H1 (cell line): ENCODE measurements around the gene C11orf98. TPM values are rescaled to one million over a fixed set of nuclear protein-coding genes. Genes with fewer than 3 reads are reported as not detected.

ENCODE experiments used
- CTCF ChIA-PET: fragments of 300-600 bp; sonication (Branson Sonifier 250); formaldehyde crosslinking; loops from one replicate; lab custom pipeline; 2021; ENCODE audit not compliant: partially characterized antibody; lab: Charles Lee
- POLR2A ChIA-PET: fragments of 300-600 bp; sonication (Branson Sonifier 250); formaldehyde crosslinking; loops from one replicate; lab custom pipeline; 2021; ENCODE audit warnings: inconsistent platforms; ENCODE audit not compliant: partially characterized antibody; lab: Charles Lee
- DNase-seq, 2 experiments: peaks; one replicate each; pipeline versions ENCODE4 v3.0.0 to v3.0.0-alpha.2; 2010 to 2022; ENCODE audit warnings: low spot score in 2 of 2, low read depth in 1 of 2, mixed read lengths in 1 of 2
- FAIRE-seq: peaks from 2 replicates; lab custom pipeline; 2011; peaks lifted over from hg19 to GRCh38; lab: Jason Lieb, UNC
- H2AFZ ChIP-seq: 2 replicates; pipeline ENCODE4 v1.8.1; 2012; ENCODE audit warnings: low read length, inconsistent platforms
- H2AK5ac ChIP-seq: 2 replicates; pipeline ENCODE4 v1.6.1; 2013; ENCODE audit warnings: low read depth, low read length
- H2BK120ac ChIP-seq: replicated peaks from 2 replicates; pipeline ENCODE3; 2013; ENCODE audit warnings: low read depth, low read length, inconsistent platforms
- H2BK12ac ChIP-seq: 2 replicates; pipeline ENCODE4 v1.6.1; 2013; ENCODE audit warnings: low read depth, low read length
- H2BK15ac ChIP-seq: 2 replicates; pipeline ENCODE4 v1.6.1; 2013; ENCODE audit warnings: low read length
- H2BK20ac ChIP-seq: 2 replicates; pipeline ENCODE4 v1.6.1; 2013; ENCODE audit warnings: low read length
- H2BK5ac ChIP-seq: 2 replicates; pipeline ENCODE4 v1.6.1; 2013; ENCODE audit warnings: low read depth, low read length
- H3K14ac ChIP-seq: 2 replicates; pipeline ENCODE4 v1.6.1; 2013; ENCODE audit warnings: inconsistent platforms; ENCODE audit not compliant: insufficient read length
- H3K18ac ChIP-seq: 2 replicates; pipeline ENCODE4 v1.6.1; 2013; ENCODE audit warnings: low read length; ENCODE audit errors: extremely low read depth
- H3K23ac ChIP-seq: 2 replicates; pipeline ENCODE4 v1.6.1; 2013; ENCODE audit warnings: inconsistent platforms; ENCODE audit not compliant: insufficient read length
- H3K23me2 ChIP-seq: 2 replicates; pipeline ENCODE4 v1.6.1; 2013; ENCODE audit warnings: low read depth, low read length
- H3K27ac ChIP-seq: 2 replicates; pipeline ENCODE4 v1.6.1; 2011; ENCODE audit warnings: low read depth, low read length, inconsistent platforms
- H3K27me3 ChIP-seq, 4 experiments: replicated peaks in 1 of 4; 1 replicate in 1 of 4; 2 replicates in 3 of 4; pipeline versions ENCODE4 v1.6.1 to v1.8.1; 2011 to 2013; ENCODE audit warnings: low read length in 3 of 4, mild to moderate bottlenecking in 3 of 4, inconsistent platforms in 2 of 4, mixed read lengths in 2 of 4, moderate library complexity in 1 of 4; ENCODE audit not compliant: control insufficient read depth in 3 of 4, insufficient read depth in 3 of 4; ENCODE audit errors: extremely low read depth in 1 of 4
- H3K36me3 ChIP-seq, 4 experiments: 2 replicates each; pipeline versions ENCODE4 v1.6.1 to v1.8.1; 2011 to 2013; ENCODE audit warnings: mild to moderate bottlenecking in 4 of 4, low read length in 3 of 4, moderate library complexity in 2 of 4, control low read depth in 1 of 4, inconsistent platforms in 1 of 4; ENCODE audit not compliant: insufficient read depth in 4 of 4, control insufficient read depth in 2 of 4
- H3K4ac ChIP-seq: replicated peaks from 2 replicates; pipeline ENCODE3; 2013; ENCODE audit warnings: low read length, low read depth, mixed read lengths, inconsistent platforms; ENCODE audit not compliant: insufficient read length
- H3K4me1 ChIP-seq, 4 experiments: replicated peaks in 1 of 4; 1 replicate in 1 of 4; 2 replicates in 3 of 4; pipeline versions ENCODE4 v1.6.1 to v1.8.1; 2011 to 2013; ENCODE audit warnings: low read length in 3 of 4, inconsistent platforms in 2 of 4, mixed read lengths in 1 of 4; ENCODE audit not compliant: insufficient read depth in 4 of 4, control insufficient read depth in 3 of 4
- H3K4me2 ChIP-seq, 2 experiments: 2 replicates each; pipeline versions ENCODE4 v1.6.1 to v1.8.1; 2011 to 2013; ENCODE audit warnings: low read depth in 2 of 2, low read length in 2 of 2, control low read depth in 1 of 2, inconsistent platforms in 1 of 2, mild to moderate bottlenecking in 1 of 2; ENCODE audit not compliant: insufficient read depth in 1 of 2
- H3K4me3 ChIP-seq, 4 experiments: fragments of 200-600, 300-600 bp in 1 of 4; sonication (generic), shearing (Covaris generic), sonication (Bioruptor Twin) in 1 of 4; 2 replicates each; pipeline versions ENCODE4 v1.5.1 to v1.8.1; 2011 to 2016; ENCODE audit warnings: low read length in 4 of 4, low read depth in 3 of 4, control low read depth in 2 of 4, inconsistent platforms in 2 of 4, mild to moderate bottlenecking in 2 of 4, mixed read lengths in 1 of 4, moderate library complexity in 1 of 4; ENCODE audit not compliant: insufficient read depth in 2 of 4; ENCODE audit errors: extremely low read depth in 1 of 4
- H3K56ac ChIP-seq: replicated peaks from 2 replicates; pipeline ENCODE3; 2013; ENCODE audit warnings: low read depth, mild to moderate bottlenecking, mixed read lengths, low read length, inconsistent platforms; ENCODE audit not compliant: insufficient read length
- H3K79me1 ChIP-seq: 2 replicates; pipeline ENCODE4 v1.6.1; 2013; ENCODE audit warnings: low read depth, low read length, control low read depth
- H3K79me2 ChIP-seq, 2 experiments: 2 replicates each; pipeline versions ENCODE4 v1.6.1 to v1.8.1; 2012 to 2013; ENCODE audit warnings: low read length in 2 of 2, mild to moderate bottlenecking in 2 of 2, inconsistent platforms in 1 of 2; ENCODE audit not compliant: insufficient read depth in 2 of 2, control insufficient read depth in 1 of 2
- H3K9ac ChIP-seq, 4 experiments: replicated peaks in 1 of 4; 1 replicate in 1 of 4; 2 replicates in 3 of 4; pipeline versions ENCODE4 v1.6.1 to v1.8.1; 2011 to 2013; ENCODE audit warnings: low read depth in 3 of 4, low read length in 3 of 4, control low read depth in 2 of 4, mild to moderate bottlenecking in 2 of 4, moderate library complexity in 2 of 4, inconsistent platforms in 1 of 4; ENCODE audit errors: extremely low read depth in 1 of 4
- H3K9me3 ChIP-seq, 2 experiments: 2 replicates each; pipeline versions ENCODE4 v1.6.1 to v1.8.1; 2012 to 2013; ENCODE audit warnings: mild to moderate bottlenecking in 2 of 2, moderate library complexity in 2 of 2, control low read depth in 1 of 2, inconsistent platforms in 1 of 2, low read depth in 1 of 2, low read length in 1 of 2, mixed read lengths in 1 of 2; ENCODE audit not compliant: insufficient read depth in 2 of 2
- H4K20me1 ChIP-seq, 2 experiments: replicated peaks in 1 of 2; 2 replicates each; pipeline versions ENCODE3 to v1.8.1; 2011 to 2013; ENCODE audit warnings: inconsistent platforms in 2 of 2, low read length in 2 of 2, mild to moderate bottlenecking in 1 of 2; ENCODE audit not compliant: insufficient read depth in 2 of 2, control insufficient read depth in 1 of 2
- H4K5ac ChIP-seq: 2 replicates; pipeline ENCODE4 v1.6.1; 2013; ENCODE audit warnings: low read length, low read depth, mixed read lengths, inconsistent platforms; ENCODE audit not compliant: insufficient read length
- H4K8ac ChIP-seq: 2 replicates; pipeline ENCODE4 v1.8.0; 2013; ENCODE audit warnings: mild to moderate bottlenecking, moderate library complexity, low read length, inconsistent platforms; ENCODE audit not compliant: insufficient read depth; ENCODE audit errors: extremely low read depth
- H4K91ac ChIP-seq: replicated peaks from 2 replicates; pipeline ENCODE3; 2013; ENCODE audit warnings: low read length, mixed read lengths, inconsistent platforms; ENCODE audit not compliant: insufficient read length
- JUND ChIP-seq: IDR thresholded peaks from 2 replicates; pipeline ENCODE4 v1.6.1; 2011; ENCODE audit warnings: mild to moderate bottlenecking, improper control_type of control experiment, low read length
- POLR2AphosphoS5 ChIP-seq: IDR thresholded peaks from 2 replicates; pipeline ENCODE4 v1.6.1; 2011; ENCODE audit warnings: low read depth, low read length
- TAF1 ChIP-seq: IDR thresholded peaks from 2 replicates; pipeline ENCODE4 v1.6.1; 2011; ENCODE audit warnings: mild to moderate bottlenecking, low read depth, low read length
- TBP ChIP-seq: IDR thresholded peaks from 2 replicates; pipeline ENCODE4 v1.6.1; 2011; ENCODE audit warnings: low read depth, low read length, improper control_type of control experiment
- WGBS, 2 experiments: shearing (Covaris generic) in 1 of 2; methylation state at CpG; one replicate each; pipeline versions ENCODE4 v1.1.6 to v1.1.7; 2013 to 2015; ENCODE audit warnings: low lambda C conversion rate in 2 of 2, mixed read lengths in 2 of 2, inconsistent platforms in 1 of 2, low coverage in 1 of 2, missing lambda C conversion rate in 1 of 2; ENCODE audit not compliant: insufficient replicate concordance in 2 of 2, insufficient coverage in 1 of 2, insufficient read length in 1 of 2; ENCODE audit errors: extremely low coverage in 1 of 2, missing lambda C conversion rate in 1 of 2; 5-methylcytosine and 5-hydroxymethylcytosine counted together
- polyA plus RNA-seq, 7 experiments: library from polyadenylated mRNA; depleted of rRNA in 3 of 7; stranded (reverse) in 5 of 7; unstranded in 2 of 7; fragments of >200 nt in 5 of 7; fragments of 200-250 nt in 2 of 7; gene quantifications; 1 replicate in 5 of 7; 2 replicates in 1 of 7; 4 replicates in 1 of 7; pipeline versions ENCODE4 v1.2.1 to v1.2.3, GENCODE V29; 2011 to 2013; ENCODE audit warnings: missing spikeins in 2 of 7, mixed read lengths in 2 of 7
- total RNA-seq: library from RNA; stranded (reverse); fragmentation: NEBNext Ultra II Directional; extraction: Animal tissue kit (Norgen Biotek cat#: 25700); gene quantifications from 2 replicates; pipeline ENCODE4 v1.2.1, GENCODE V29; 2021
- TF ChIP-seq, protein P1 (sequence below): IDR thresholded peaks from 2 replicates; pipeline ENCODE4 v1.6.1; 2011; ENCODE audit warnings: low read depth, mild to moderate bottlenecking, low read length; ENCODE audit not compliant: insufficient read depth

The C11orf98 gene
- total and polyA plus RNA-seq, 2 of the 8 experiments (the other 6 are each of a cell fraction or from before 2014, with no cell fraction given): 68.0 to 171 TPM

DNA sequence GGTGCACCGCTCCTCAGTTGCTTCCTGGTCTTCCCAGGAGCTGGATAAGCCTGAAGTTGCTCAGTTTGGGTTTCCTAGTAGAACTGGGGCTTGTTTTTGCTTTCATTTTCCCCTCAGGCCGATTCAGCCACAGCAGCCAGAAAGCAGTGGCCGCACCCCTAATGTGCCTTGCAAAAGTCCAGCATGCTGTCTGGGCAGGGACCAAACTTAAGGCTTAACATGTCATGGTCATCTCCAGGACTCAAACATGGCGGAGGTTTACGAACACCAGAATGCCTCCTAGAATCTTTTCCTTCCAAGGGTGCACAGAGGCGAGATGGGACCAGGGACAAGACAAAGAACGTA lies 45.0 kb upstream of the C11orf98 start:
- Histone ChIP-seq H2BK120ac (peak overlapping the region; percentile 44), H2BK15ac (no peak overlapping the region; the same call in 1 of the 2 replicates), H2BK20ac (no peak overlapping the region), H3K79me2 (peaks cover 0 to 13% of the 10 kb centered on the region in 2 experiments; a peak in 1 of 4 replicates), H2BK5ac (peak overlapping the region; percentile 96)
- TF ChIP-seq TAF1: peak; percentile 71
- peak; percentile 6; the same call in 1 of the 2 replicates for TF ChIP-seq TBP
- TF ChIP-seq, protein P1, sequence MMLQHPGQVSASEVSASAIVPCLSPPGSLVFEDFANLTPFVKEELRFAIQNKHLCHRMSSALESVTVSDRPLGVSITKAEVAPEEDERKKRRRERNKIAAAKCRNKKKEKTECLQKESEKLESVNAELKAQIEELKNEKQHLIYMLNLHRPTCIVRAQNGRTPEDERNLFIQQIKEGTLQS: no peak
- TF ChIP-seq POLR2AphosphoS5: peak; percentile 16; the same call in 1 of the 2 replicates
- no peak for TF ChIP-seq JUND
- TF ChIP-seq, all 59 proteins: peak for 3
- ChIA-PET CTCF (interaction anchor here (0.9 to 1.1 kb wide), 2 partner anchors 14 to 23 kb away, joined by 3 read pairs; no protein-coding TSS in a partner anchor), POLR2A (interaction anchor here (0.7 to 61.4 kb wide), 24 partner anchors 9 to 171 kb away, joined by 3 to 2041 read pairs (median 10); partner anchors contain the start of genes B3GAT3, C11orf98, CSKMT and GANAB)
- H3K4me2 ChIP-seq: peak overlapping the region; percentile 99
- peak overlapping the region; percentile 60 to 86 (median 75); a peak in 7 of 8 replicates for H3K4me3 ChIP-seq
- H4K20me1 ChIP-seq: peaks cover 0 to 2% of the 10 kb centered on the region in 2 experiments
- peak overlapping the region; percentile 55 for H3K4ac ChIP-seq
- peaks cover 17 to 44% (median 24%) of the 10 kb centered on the region in 4 experiments for H3K36me3 ChIP-seq
- peak overlapping the region; percentile 92 for H4K5ac ChIP-seq
- FAIRE-seq: no peak
- H3K27me3 ChIP-seq: no peaks in the 10 kb centered on the region; a peak in 1 of 7 replicates
- peaks cover 22% of the 10 kb centered on the region for H3K23me2 ChIP-seq
- no peaks in the 10 kb centered on the region for H3K9me3 ChIP-seq
- H3K79me1 ChIP-seq: no peaks in the 10 kb centered on the region; the same call in 1 of the 2 replicates
- WGBS, 2 experiments: 63% methylated on average over 7 of the region's 7 CpGs; no CpG with 5 or more reads in 1 of the 2 experiments
- peak overlapping the region; percentile 14; the same call in 1 of the 2 replicates for H2AK5ac ChIP-seq
- peak overlapping the region in 3 of 4 experiments; percentile 88 to 92 (median 91); a peak in 6 of 7 replicates for H3K9ac ChIP-seq
- no peak overlapping the region for H3K14ac ChIP-seq
- peak overlapping the region; percentile 100; the same call in 1 of the 2 replicates for H4K8ac ChIP-seq
- peaks cover 7 to 43% (median 21%) of the 10 kb centered on the region in 4 experiments for H3K4me1 ChIP-seq
- H3K27ac ChIP-seq: peak overlapping the region; percentile 95
- H3K56ac ChIP-seq: peak overlapping the region; percentile 87
- H3K18ac ChIP-seq: peak overlapping the region; percentile 60
- peak overlapping the region; percentile 45; the same call in 1 of the 2 replicates for H2AFZ ChIP-seq
- no peak for DNase-seq
- H2BK12ac ChIP-seq: peak overlapping the region; percentile 72; the same call in 1 of the 2 replicates
- no peak overlapping the region for H3K23ac ChIP-seq
- peak overlapping the region; percentile 96 for H4K91ac ChIP-seq
